LNCaP clone FGC (cell line): ENCODE data around the gene PPP1R7.

ENCODE experiments used
- DNase-seq: peaks from one replicate; pipeline ENCODE4 v3.0.0-alpha.2; 2011; ENCODE audit warnings: low read depth
- H3K4me3 ChIP-seq: 2 replicates; pipeline ENCODE4 v1.5.1; 2011; ENCODE audit warnings: mild to moderate bottlenecking, low read depth, low read length, control low read depth
- CTCF ChIP-seq: IDR thresholded peaks from 2 replicates; pipeline ENCODE4 v1.5.1; 2012; ENCODE audit warnings: mild to moderate bottlenecking; ENCODE audit not compliant: control insufficient read depth, insufficient read depth; ENCODE audit errors: extremely low read depth

Gene PPP1R7

GRCh38 chr2:241179899-241180298 is 29.6 kb downstream of the PPP1R7 start:
- no peak for TF ChIP-seq CTCF
- H3K4me3 ChIP-seq, result no peak overlapping the region
- no peak for DNase-seq

GRCh38 chr2:241180495-241180894 is 30.2 kb downstream of the PPP1R7 start:
- TF ChIP-seq CTCF, result no peak
- no peak overlapping the region for H3K4me3 ChIP-seq
- no peak for DNase-seq

- DNase-seq, result no peak
- no peak for TF ChIP-seq CTCF
These were observed 31.9 kb downstream of the PPP1R7 start for GRCh38 chr2:241182126-241182525.

GRCh38 chr2:241182531-241183133 is 32.4 kb downstream of the PPP1R7 start:
- no peak overlapping the region for H3K4me3 ChIP-seq
- no peak for DNase-seq
- TF ChIP-seq CTCF, result no peak

More at GRCh38 chr2:241182126-241182525, 31.9 kb downstream of the PPP1R7 start:
- no peak overlapping the region for H3K4me3 ChIP-seq

GRCh38 chr2:241183221-241183620 is 33.0 kb downstream of the PPP1R7 start:
- TF ChIP-seq CTCF, result no peak
- DNase-seq, result no peak
- H3K4me3 ChIP-seq, result no peak overlapping the region

GRCh38 chr2:241184901-241185300 is 34.6 kb downstream of the PPP1R7 start:
- no peak for TF ChIP-seq CTCF
- no peak overlapping the region for H3K4me3 ChIP-seq
- no peak for DNase-seq

GRCh38 chr2:241185961-241186360 is 35.7 kb downstream of the PPP1R7 start:
- DNase-seq, result no peak
- no peak overlapping the region for H3K4me3 ChIP-seq
- TF ChIP-seq CTCF, result no peak
